GM15510 (cell line): ENCODE data around the gene LTBR.

Experiments used
- POLR2A ChIP-seq: IDR thresholded peaks from 3 replicates; pipeline ENCODE4 v1.6.1; 2011; ENCODE audit warnings: borderline replicate concordance; ENCODE audit not compliant: insufficient read length; ENCODE audit errors: extremely low read depth

LTBR gene

DNA sequence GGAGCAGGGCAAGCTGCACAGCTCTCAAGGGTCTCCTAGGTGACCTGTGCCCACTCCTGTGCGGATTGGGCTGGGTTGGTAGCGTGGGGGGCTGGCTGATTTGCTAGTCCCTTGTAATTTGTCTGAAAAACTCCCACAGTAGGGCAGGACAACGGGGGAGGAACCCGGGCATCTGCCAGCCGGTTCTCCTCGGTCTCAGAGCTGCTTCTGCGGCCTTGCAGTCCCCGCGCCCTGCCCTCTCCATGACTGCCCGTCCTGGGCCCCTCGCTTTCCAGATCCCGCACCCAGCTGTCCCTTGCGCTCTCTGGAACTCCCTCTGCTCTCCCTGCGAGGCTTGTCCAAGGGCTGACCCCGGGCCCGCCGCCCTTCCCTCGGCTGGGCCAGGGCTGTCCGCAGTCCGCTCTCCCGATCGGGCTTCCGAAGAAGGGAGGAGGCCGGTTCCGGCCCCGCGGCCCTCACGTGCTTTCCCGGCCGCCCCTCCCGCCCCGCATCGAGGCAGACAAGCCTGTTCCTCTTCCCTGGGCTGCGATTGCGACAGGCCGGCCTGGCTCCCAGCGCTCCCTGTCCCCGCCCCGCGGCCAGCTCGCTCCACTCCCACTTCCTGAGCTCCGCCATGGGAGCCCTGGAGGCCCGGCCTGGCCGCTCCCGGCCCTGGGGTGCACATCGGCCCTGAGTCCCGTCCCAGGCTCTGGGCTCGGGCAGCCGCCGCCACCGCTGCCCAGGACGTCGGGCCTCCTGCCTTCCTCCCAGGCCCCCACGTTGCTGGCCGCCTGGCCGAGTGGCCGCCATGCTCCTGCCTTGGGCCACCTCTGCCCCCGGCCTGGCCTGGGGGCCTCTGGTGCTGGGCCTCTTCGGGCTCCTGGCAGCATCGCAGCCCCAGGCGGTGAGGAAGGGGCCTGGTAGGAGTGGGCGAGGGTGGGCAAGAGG lies at the start of gene LTBR:
LTBR (plus strand) TSS at position 591 of the 927 bp plus-strand sequence; CDS start at position 788, 197 bp downstream.
- no peak for TF ChIP-seq POLR2A

DNA sequence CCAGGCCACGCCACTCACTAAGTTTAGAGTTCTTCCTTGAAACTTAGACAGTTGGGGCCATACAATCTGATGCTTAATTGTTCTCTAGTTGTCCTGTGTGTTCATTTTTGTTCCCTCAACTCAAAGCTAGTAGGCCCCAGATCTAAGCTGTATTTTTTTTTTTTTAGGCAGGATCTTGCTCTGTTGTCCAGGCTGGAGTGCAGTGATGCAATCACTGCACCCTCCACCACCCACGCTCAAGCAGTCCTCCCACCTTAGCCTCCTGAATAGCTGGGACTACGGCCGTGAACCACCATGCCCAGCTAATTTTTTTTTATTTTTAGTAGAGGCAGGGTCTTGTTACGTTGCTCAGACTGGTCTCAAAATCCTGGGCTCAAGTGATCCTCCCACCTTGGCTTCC lies 49.6 kb upstream of the LTBR start:
- TF ChIP-seq POLR2A: no peak

DNA sequence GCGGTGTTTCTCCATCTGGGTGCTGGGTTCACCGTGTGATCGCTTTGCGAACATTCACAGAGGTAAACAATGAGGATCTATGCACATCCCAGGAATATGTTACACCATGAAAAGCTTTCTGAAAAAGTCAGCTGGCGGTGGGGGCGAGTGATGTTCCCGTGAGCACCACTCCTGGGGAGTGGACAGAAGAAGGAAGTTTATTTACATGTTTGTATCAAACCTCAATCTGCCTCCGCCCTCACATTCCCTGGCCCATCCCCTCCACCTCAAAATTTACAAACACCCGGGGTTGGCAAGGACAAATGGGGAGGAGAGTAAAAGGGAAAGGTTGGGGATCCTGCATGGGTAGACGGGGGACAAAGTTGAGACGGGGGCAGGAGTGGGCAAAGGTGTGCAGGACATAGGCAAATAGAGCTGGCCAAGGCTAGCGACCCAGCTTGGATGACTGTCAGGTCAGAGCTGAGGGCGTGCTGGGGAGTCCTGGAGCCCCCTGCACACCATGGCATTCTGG lies 49.0 kb upstream of the LTBR start:
- TF ChIP-seq POLR2A: no peak

DNA sequence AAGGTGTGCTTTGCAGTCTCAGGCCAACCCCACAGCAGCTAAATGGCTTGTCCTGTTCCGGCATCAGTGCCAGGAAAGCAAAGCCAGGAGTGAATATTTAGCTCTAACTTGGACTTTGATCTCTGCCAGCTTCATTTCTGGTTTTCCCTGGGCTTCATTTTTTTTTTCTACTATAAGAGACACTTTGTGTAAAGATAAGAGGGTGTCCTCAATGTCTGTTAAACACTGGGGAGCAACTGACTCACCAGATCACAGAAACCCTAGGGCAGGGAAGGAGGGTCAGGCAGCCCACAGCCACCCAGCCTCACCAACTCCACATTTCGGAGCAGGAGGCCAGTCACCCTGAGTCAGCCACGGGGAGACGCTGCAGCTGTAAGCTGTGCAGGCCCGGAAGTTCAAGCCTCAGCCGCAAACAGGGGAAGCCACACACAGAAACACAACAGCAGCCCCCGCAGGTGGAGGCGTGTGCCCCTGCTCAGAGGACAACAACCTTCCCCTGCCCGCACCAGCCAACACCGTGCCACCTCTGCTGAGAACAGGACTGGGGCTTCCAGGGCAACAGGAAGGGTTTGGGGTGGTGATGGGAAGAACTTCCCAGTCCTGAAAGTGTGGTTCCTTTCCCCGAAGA lies 48.4 kb upstream of the LTBR start:
- peak; percentile 46 for TF ChIP-seq POLR2A

DNA sequence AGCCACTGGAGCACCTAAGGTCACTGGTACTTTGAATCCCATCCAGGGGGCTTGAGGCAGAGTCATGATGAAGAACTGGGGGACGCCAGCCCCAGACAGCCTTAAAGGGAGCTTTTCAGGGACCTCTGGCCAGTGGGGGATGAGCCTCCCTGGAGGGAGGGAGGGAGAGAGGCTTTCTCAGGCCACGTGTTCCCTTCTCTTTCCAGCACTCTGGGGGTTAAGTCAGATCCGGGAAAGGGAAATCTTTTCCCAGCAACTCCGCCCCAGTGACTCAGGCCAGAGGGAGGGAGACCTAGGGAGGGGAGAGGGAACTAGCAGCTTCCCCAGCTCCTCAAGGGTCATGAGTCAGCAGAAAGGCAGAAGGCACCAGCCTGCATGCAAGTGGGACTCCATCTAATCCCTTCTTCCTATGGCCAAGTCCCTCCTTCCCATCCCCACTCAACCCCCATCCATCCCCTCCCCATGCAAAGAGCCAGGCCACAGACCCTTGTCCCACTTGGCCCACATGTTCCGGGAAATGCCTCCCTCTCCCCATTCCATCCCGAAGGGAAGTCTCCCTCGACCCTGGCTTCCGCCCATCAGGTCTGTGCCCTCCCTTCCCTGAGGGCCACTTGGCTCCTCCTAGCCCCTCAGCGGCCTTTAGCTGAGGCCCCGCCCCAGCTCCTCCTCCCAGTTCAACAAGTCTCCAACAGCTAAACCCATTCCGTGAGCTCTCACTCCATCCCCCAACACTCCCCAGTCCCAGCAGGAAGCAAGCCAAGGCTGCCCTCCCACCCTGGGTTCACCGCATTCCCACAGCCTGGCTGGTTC lies 47.7 kb upstream of the LTBR start:
- TF ChIP-seq POLR2A: no peak

DNA sequence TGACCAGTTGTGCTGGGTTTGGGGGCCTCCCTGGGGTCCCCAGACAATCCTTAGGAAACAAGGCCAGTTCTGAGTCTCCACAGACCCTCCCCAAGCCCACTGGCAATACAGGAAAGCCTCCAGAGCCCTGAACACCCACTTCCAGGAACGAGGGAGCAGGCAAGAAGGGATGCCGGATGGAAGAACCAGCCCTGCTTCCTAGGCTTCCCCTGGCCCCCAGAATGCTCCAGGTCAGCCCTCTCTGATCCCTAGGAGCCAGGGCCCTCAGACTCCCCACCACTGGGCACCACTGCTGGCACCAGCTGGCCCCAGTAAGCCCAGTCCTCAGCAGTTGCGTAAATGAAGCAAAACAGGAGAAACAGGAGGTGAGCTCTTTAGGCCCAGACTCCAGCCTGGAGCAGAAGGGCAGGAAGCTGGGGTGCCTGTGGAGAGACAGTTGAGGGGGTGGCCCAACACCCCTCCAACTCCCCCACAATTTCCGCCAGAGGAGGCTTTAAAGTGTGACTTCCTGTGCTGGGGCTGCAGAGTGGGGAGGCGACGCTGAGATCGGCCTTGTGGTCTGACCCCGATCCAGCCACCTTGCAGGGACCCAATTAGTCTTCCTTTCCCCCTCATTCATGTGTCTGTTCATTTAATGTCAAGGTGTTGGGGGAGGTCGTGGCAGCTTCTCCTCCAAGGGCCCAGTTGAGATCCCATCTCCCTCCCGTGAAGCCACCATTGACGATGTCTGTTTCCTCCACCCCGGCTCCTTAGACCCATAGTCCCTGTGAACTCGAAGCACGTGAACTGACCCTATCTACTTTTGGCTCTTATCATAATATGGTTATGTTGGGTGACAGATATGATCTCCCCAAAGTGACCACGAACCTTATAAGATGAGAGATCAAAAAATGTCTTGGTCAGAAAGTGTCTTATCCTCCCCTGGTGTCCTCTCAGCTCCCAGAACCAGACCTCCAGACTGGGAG lies 46.8 kb upstream of the LTBR start:
- no peak for TF ChIP-seq POLR2A

DNA sequence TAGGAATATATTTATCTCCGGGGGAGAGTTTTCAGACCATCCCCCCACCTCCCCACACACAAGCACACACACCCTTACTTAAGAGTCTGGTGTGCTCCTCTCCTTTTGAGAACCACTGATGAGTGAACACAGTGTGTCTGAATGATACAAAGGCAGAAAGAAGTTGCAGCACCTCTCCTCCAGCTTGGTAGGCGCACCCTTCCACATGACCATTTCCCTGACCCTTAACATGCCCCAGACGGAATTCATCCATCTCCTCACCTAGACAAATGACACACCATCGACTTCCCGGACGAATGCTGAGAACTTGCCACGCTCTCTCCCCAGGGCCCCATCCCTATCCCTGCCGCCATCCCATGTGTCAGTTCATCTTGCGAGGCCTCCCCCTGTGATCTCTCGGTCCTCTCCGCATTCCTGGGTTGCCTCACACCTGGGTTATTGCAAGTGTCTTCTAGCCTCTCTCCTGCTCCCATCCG lies 46.0 kb upstream of the LTBR start:
- TF ChIP-seq POLR2A: no peak

DNA sequence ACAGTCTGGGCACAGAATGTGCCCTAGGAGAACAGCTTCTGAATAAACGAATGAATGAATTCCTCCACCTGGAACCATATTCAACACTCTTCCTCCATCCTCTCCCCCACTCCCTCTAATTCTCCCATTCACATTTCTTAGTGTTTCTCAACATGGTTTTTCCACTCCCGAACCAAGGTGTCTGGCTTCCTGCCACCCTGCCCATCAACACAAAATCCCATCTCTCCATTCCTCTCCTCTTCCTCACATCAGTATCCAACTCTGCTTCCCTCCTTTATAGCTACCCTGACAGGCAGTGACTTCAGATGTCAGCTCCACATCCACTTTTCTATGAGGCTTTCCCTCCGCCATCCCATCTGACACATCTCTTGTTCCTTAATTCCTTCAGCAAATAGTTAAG lies 45.0 kb upstream of the LTBR start:
- TF ChIP-seq POLR2A: no peak

DNA sequence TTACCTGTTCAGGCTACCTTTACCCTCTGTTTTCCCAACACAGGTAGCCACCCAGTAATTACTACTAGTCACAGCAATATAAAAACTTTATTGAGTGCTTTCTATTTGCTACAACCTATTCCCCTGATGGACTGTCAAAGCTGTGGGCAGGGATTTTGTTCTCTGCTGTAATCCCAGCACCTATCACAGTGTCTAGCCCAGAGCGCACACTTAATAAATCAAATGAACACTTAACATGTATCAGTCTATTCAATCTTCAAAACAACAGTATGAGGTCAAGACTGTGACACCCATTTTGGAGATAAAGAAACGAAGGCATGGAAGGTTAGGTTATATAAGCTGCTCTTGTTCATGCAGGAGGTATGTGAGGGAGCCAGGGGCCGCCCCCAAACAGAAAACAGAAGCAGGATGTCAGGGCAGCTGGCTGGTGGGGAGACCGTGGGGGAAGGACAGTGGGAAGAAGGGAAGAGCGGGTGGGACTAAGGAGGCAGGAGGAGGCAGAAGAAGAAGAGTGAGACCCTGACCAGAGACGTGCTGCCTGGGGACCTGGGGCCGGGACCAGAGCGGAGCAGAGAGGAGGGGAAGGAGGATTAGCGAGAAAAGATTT lies 43.8 kb upstream of the LTBR start:
- no peak for TF ChIP-seq POLR2A

DNA sequence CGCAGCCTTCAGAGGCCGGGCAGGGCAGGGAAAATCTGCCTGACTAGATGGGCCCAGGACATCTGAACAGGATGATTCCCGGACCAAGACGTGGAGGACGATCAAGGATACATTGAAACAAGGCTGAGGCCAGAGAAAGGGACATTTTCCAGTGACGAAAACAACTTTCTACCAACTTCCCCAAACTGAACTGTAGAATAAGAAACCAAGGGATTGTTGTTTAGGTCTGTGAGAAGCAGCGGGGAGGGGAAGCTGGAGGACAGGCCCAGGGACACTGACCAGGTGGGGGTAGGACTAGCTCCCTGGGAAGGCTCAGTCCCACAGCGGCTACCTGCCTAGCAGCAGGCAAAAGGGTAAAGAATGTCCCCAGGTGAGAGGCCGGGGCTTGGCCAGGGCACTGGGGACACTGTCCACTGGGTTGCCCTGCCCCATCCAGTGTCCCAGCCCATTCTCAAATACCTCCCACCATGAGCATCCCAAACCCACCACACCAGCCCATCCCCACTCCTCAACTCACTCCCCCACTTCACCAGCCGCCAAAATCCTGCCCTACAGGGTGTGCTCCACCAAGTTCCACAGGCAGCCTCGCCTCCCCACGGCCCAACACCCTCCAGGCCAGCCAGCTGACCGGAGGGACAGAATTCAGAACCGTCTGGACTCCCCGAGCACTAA lies 43.1 kb upstream of the LTBR start:
- no peak for TF ChIP-seq POLR2A

DNA sequence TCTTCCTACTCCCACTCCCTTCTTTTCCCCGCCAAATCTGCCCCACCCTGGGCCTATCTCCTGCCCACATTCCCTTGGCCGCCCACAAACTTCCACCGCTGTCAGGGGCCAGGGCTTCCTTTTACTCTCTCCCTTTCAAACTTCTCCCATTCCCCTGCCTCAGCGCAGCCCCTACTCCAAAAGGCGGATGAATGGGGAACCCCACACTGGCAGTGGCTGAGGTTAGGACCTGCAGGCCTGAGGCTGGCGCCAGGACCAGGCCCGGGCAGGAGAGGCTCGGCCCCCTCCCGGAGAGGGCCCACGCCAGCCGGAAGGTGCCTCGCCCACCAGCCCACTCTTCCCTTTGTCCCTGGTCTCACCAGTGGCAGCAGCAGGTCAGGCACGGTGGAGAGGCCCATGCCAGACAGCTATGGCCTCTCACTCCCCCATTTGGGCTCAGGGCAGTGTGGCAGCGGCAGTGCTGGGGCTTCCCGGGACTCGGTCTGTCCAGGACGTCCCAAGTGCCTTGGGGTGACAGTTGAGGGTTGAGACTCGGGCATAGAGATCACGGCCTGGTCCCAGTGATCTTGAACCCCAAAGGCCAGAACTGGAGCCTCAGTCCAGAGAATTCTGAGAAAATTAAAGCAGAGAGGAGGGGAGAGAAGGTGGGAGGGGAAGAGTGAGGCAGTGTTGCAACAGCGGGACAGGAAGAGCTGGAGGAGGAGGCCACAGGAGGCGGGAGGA lies 42.4 kb upstream of the LTBR start, which contains the start of gene TNFRSF1A:
TNFRSF1A (minus strand) TSS at position 660 of the 723 bp plus-strand sequence; CDS start at position 398, 262 bp downstream.
- peak; percentile 28 for TF ChIP-seq POLR2A
